Fibroblast of skin of right quadriceps (primary cell): ENCODE results near the gene CIB1.

ENCODE experiments used
- DNase-seq: peaks from one replicate; pipeline ENCODE4 v3.0.0-alpha.2; 2013

CIB1 gene

DNA sequence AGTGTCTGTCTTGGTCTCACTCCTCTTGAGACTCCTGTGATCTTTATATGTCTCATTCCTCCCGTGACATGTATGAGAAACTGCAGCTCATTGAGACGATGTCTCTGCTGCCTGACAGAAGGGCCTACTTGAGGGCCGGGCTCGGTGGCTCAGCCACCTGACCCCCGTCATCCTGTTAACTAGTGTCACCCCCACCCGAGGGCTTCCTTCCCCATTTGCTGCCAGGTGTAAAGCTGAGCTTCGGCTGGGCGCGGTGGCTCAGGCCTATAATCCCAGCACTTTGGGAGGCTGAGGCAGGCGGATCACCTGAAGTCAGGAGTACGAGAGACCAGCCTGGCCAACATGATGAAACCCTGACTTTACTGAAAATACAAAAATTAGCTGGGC, 19.9 kb downstream of the CIB1 start:
- no peak for DNase-seq

DNA sequence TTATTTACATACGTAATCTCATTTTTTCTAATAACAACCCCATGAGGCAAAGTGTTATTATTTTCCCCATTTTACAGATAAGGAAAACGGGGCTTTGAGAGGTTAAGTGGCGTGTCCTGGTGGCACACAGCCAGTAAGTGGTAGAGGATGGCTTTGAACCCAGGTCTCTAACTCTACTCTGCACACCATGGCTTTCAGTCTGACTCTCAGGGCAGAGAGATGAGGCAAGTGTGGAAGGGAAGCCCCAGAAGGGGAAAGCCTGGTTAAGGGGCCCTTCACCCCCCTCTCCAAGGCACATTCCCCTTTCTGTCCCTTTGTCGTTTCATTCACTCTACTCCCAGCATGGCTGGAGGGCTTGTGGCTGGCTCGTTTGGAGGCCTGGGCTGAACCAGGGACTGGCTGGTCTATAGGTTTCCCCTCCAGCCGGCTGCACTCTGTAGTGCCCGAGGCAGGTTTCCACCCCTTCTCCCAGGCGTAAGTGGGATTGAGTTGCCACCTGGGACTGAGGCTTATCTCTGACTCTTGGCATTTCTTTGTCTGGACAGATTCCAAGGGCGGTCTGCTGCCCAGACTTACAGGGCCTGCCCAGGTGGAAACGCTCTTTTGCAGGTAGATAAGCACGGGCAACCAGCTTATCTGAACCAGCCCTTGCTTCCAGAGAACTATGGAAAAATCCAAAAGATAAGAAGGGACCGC, 20.5 kb downstream of the CIB1 start:
- DNase-seq: no peak

GRCh38 chr15:90212221-90213098, 21.3 kb downstream of the CIB1 start:
- no peak for DNase-seq

DNA sequence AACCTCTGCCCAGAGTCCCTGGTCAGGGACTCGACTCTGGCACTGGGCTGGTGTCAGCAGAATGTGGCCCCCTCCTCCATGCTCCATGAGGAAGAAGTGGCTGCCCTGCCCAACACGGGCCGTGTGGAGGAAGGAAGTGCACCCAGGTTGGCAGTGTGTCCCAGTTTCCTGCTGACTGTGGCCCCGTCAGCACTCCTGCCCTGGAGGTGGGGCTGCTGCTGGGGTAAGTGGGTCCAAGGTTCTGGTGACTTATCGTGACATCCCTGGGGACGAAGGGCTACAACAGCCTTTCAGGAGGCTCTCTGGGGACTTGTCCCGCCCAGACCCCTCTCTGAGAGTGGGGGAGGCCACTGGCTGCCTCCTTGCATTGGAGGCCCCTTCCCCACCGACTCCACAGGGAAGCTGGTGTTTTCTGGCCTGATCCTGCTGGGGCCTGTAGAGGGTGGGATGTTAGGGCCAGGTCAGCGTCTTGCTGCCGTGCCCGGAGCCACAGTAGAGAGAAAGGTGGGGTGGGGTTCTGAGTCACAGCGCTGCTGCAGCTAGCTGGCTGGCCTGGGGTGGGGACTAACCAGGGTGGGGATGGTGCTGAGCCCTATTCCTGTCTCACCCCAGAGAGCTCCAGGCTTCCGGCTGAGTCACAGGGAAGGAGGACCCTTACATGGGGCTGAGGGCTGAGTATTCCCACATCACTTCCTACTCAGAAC, 22.1 kb downstream of the CIB1 start:
- DNase-seq: peak; percentile 74

- no peak for DNase-seq
Measured at GRCh38 chr15:90211009-90211408, 22.7 kb downstream of the CIB1 start.

DNA sequence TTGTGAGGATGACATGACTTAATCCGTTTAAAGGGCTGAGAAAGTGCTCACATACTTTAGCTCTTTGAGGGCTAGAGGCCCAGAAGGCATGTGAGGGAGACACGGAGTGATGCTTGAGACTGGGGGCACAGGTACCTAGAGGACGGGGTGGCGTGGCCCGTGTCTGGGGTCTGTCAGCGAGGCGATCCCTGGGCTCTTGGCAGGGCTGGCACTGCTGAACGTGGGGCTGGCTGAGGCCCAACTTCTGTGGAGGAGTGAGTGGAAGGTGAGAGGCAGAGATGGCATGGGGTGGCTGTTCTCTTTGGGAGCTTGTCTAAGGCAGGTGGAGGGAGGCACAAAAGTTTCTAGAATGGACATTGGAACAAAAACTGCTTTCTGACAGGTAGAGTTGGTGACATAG, 23.1 kb downstream of the CIB1 start:
- no peak for DNase-seq

DNA sequence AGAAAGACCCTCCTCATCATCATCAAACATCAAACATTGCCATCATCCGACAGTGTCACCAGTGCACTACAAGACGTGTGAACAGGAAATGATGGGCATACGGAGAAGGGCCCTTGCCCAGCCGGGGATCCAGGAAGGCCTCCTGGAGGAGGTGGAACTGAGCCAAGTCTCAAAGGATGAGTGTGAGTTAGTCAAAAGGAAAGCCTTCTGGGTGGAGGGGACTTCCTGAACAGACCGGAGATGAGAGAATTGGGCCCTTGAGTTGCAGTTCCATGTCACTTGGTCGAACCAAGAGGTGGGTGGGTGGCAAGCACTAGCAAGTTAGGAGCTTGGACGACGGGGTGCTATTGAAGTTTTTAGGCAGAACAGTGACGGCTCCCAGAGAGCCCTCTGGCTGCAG, 24.1 kb downstream of the CIB1 start:
- DNase-seq: no peak

GRCh38 chr15:90208356-90208755, 25.4 kb downstream of the CIB1 start:
- DNase-seq: no peak

- no peak for DNase-seq
Measured at GRCh38 chr15:90207252-90207651, 26.5 kb downstream of the CIB1 start.

DNA sequence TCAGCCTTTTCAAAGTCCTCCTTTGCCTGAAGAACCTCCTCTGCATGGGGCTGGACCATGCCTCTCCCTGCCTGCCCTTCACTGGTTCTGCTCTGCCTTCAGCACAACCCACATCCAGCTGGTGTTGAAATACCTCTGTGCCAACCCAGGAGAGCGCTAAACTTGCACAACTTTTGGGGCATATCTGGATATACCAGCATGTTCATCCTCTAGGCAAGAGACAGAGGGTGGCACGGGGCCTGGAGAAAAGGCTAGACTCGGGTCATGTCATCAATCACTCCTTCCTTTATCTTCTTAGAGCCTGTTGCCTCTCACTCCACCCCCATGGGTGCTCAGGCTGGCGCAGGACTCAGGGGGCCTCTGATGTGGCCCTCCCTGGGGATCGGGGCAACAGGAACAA, 27.9 kb downstream of the CIB1 start:
- DNase-seq: no peak

DNA sequence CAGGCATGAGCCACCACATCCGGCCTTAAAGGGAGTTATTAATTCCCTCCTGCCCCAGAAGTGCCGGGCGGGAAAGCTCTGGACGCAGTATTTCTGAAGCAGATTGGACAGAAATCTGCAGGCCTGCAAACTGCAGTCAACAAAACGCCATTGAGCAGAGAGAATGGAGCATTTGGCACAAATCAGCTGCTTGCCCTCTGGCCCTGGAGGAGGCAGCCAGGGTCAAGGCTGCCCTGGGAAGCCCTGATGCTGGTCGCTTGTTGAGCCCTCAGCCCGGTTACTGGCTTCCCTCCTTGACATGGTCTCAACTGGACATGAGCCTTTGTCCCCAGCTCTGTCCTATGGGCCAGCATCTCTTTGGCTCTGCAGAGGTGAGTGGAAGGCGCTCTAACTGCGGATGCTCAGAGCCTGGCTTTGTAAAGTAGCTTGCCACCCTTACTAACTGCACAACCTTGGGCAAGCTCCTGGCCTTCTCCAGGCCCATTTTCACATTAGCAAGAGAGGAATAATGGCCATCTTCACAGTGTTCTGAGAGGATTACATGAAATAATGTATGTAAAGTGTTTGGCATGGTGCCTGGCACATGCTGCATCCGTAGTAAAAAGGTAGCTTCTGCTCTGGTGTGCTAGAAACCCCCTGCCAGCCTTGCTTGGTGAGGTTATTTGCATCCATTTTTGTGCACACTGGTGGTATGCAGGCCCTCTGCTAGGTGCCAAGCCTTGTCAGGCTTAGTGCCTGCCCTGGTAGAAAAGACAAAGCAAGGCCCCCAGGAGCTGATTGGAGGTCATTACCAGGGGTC, 28.5 kb downstream of the CIB1 start:
- no peak for DNase-seq

DNA sequence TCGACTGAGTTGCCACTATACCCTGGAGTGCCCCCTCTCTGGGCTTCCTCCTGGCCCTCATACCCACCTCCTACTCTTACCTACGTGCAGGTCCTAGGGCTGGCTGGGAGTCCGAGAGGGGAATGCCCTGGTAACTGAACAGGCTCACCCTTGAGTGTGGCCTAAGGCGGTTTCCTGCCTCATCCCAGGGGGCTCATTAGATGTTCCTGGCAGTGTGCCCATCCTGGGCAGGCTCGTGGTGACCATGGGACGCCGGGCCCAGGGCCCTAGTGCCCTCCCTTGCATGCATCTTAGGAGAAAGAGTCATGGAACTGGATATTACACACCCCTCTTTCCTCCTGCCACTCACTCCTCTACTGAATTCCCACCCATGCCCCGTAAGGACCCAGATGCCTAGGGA, 29.8 kb downstream of the CIB1 start:
- no peak for DNase-seq

- no peak for DNase-seq
Measured at GRCh38 chr15:90203473-90203872, 30.3 kb downstream of the CIB1 start.

DNA sequence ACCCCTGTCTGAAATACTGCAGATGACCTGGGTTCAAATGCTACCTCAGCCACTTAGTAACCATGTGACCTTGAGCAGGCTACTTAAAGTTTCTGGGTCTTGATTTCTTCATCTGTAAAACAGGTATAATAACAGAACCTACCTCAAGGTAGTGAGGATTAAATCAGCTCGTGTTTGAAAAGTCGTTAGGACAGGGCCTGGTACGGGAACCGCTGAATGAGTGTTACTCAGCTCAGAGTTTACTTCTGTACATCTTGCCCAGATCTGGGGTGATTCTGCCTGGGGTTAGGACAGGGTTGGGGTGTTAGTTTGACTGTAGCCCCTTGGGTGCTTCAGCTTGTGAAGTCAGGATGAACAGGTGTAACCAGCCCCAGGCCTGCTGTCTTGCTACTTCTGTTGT, 30.8 kb downstream of the CIB1 start:
- no peak for DNase-seq

DNA sequence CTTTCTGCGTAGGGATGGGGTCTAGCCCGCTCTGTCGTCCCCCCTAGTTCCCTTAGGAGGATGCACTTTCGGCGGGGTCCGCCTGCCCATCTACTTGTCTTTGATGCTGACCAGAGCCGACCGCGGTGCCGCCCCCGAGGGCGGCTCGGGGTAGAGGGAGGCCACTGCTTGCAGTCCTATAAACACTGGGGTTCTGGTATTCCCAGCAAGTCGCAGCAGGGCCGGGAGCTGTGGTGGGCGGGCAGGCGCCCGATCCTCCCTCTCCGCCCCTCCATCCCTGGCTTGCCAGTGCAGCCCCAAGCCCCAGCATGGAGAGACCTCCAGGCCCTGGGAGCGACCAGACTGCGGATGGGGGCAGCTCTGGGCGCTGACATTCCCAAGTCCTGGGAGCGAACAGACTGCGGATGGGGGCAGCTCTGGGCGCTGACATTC, 31.8 kb downstream of the CIB1 start:
- DNase-seq: no peak

DNA sequence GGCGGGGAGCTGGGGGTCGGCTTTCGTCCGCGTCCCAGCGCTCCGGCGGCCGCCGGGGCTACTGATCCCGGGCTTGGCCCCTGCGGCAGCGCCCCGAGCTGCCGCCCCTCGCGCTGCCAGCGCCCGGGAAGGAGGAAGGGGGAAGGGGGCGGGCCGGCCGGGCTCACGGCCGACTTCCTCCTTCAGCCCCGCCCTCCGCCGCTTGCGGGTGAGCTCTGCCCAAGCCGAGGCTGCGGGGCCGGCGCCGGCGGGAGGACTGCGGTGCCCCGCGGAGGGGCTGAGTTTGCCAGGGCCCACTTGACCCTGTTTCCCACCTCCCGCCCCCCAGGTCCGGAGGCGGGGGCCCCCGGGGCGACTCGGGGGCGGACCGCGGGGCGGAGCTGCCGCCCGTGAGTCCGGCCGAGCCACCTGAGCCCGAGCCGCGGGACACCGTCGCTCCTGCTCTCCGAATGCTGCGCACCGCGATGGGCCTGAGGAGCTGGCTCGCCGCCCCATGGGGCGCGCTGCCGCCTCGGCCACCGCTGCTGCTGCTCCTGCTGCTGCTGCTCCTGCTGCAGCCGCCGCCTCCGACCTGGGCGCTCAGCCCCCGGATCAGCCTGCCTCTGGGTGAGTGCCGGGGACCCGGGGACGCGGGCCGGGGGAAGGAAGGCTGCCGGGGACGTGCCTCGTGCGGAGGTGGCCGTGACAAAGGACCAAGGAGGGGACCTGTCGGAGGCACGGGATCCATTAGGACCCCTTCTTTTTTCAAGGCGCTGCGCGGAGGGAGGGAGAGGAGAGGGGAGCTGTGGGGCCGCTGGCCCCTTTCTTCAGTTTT, 32.4 kb downstream of the CIB1 start, which contains the start of gene SEMA4B:
Gene SEMA4B (plus strand): TSS at position 201 of the 814 bp plus-strand sequence. CDS start 249 bp downstream, at position 450.
- peak; percentile 53 for DNase-seq

DNA sequence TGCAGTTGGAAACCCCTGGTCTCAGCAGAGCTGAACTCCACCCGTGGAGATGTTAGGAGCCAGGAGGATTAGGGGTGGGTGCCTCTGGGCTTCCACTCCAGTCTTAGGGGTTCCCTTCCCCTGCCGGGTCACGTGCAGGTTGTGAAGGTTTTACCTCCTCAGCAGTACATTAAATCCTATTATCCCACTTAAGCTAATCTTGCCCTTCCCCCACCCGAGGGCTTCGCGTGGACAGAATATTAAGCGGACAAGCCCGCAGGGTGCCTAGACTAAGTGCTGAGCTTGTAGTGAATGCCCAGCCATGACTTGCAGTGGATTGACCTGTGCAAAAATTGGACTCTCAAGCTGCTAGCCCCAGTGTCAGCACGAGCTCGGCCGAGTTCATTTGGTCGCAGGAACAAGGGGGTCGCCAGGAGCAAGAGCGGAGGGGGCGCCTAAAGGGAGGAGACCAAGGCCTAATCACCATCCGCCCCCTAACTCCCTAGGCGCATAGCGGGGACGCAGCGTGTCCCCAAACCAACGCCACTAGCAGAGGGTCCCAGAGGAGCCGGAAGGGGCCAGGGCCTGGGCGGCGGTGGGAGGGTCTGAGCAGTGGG, 33.1 kb downstream of the CIB1 start:
- DNase-seq: no peak

DNA sequence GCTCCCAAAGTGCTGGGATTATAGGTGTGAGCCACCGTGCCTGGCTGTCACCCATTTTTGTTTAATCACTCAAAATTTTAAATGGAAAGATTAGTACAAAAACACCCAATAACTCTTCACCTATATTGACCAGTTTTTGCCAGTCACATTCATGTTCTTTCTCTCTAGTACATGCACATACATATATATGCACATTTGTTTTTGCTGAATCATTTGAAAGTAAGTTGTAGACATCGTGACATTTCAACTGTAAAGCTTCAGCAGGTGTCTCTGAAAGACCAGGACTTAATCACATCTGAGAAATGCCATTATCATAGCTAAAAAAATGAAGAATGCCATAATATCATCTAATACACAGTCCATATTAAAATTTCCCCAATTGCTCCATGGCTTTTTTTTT, 39.1 kb downstream of the CIB1 start:
- no peak for DNase-seq

DNA sequence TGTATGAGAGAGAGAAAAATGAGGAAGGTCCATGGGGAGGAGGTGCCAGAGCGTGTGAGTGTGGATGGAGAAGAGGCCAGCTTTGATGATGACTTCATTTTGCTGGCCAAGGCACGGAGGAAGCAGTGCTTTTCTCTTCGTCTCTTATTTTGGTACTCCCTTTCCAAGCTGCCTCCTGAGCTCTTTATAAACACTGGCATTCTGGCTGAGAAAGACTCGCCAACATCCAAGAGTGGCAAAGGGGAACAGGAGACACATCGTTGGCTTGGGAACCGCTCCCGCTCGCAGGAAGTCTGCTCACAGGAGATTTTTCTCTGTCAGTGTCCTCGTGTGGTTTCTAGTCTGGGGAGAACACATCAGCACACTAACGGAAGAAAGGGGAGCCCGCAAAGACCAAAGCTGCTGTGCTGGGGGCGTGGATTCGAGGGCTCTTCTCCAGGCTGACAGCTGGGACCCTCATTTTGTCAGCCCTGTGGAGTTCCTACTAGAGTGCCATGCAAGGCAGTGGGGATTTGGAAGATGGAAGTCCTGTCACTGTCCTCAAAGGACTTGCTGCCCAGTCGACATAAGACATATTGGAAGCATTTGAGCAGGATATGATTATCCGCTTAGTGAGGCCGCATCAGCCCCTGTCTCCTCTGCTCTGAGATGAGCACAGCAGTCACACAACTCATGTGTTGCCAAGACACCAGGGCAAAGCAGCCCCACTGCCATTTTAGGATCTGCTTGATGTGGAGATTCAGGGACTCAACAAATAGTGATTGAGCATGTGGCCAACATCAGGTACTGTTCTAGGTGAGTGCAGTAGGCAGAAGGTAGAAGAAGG, 40.6 kb downstream of the CIB1 start:
- no peak for DNase-seq

GRCh38 chr15:90191794-90192509, 41.8 kb downstream of the CIB1 start:
- DNase-seq: peak; percentile 33
